Thoracic aorta (tissue), 2 donors: Measurements from ENCODE around the gene AMBP. TPM values are rescaled to one million over a fixed set of nuclear protein-coding genes. Genes with fewer than 3 reads are reported as not detected.

Experiments used
- ATAC-seq: fragments of 150-250 bp; one replicate; pipeline ENCODE4 v1.8.0; 2017; ENCODE audit warnings: low read depth; ENCODE audit not compliant: insufficient number of reproducible peaks, low FRiP score
- DNase-seq: peaks from one replicate; pipeline ENCODE4 v3.0.0-alpha.2; 2020; ENCODE audit warnings: low spot score
- H3K27ac ChIP-seq, 2 donors: fragments of 200-600 bp; sonication (generic); 1 replicate in 1 of 2; 2 replicates in 1 of 2; pipeline ENCODE4 v1.5.1; 2016; ENCODE audit warnings: mild to moderate bottlenecking in 2 of 2, moderate library complexity in 2 of 2
- H3K27me3 ChIP-seq: fragments of 200-600 bp; sonication (generic); replicated peaks from 2 replicates; pipeline ENCODE4 v1.6.0; 2016; ENCODE audit warnings: mild to moderate bottlenecking; ENCODE audit not compliant: insufficient read depth
- H3K36me3 ChIP-seq: fragments of 200-600 bp; sonication (generic); one replicate; pipeline ENCODE4 v1.5.1; 2016
- H3K4me1 ChIP-seq, 2 donors: fragments of 200-600 bp; sonication (generic); 1 replicate in 1 of 2; 2 replicates in 1 of 2; pipeline versions ENCODE4 v1.5.1 to v1.6.0; 2016; ENCODE audit warnings: low read depth in 2 of 2, mild to moderate bottlenecking in 1 of 2; ENCODE audit not compliant: control insufficient read depth in 1 of 2
- H3K4me3 ChIP-seq: fragments of 200-600 bp; sonication (generic); 2 replicates; pipeline ENCODE4 v1.5.1; 2016; ENCODE audit warnings: mild to moderate bottlenecking
- H3K9me3 ChIP-seq: fragments of 200-600 bp; sonication (generic); 2 replicates; pipeline ENCODE4 v1.5.1; 2016
- total RNA-seq, 2 donors: library from RNA; depleted of rRNA; stranded (reverse); fragments of >200 nt; gene quantifications; one replicate each; pipeline versions ENCODE4 v1.1.0 to v1.2.3, GENCODE V29; 2016
- TF ChIP-seq, protein P1 (sequence below): fragments of 200-600 bp; sonication (generic); IDR thresholded peaks from one replicate; pipeline ENCODE4 v1.5.1; 2019; ENCODE audit warnings: antibody characterized with exemption

Gene AMBP
- total RNA-seq, 2 donors from 2014 or later: not detected

DNA sequence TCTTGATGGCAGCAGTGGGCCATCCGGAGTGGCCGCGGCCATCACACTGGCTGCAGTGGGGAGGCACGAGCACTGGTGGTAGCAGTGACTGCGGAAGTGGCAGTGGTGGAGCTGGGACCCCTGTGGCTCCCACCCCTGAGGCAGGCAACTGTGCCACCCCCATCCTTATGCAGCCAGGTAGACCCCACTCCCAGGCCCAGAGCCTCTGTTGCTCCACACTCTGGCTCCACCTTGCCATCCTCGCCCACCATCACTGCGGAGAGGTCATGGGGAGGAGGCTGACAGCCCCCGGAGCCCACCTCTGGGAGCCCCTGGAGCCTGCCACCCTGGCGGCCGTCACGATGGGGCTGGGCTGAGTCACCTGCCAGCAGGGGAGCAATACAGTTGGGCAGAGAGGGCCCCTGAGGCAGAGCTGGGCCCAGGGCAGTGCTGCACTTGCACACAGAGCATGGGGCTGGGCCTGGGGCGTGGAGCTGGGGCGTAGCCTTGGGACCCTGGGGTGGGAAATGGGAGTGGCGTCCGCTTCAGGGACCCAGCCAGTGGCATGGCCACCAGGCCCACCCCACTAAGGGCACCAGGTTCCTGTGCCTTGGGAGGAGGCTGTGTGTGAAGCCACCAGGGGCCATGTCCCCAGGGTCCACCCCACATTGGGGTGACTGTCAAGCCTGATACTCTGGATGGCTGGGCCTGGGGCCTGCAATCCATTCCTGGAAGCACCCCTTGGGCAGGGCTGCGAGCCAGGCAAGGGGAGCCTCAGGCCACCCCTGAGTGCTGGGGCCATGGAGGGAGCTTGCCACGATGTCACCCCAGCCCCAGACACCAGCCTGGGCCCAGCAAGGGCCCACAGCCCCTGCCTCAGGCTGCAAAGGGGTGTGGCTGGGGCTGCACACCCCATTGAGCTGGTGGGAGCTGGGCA, 7.7 kb downstream of the AMBP start:
- DNase-seq: no peak
- Histone ChIP-seq H3K36me3 (no peaks in the 10 kb centered on the region), H3K4me1 (peaks cover 7 to 21% of the 10 kb centered on the region in 2 donors), H3K27me3 (no peaks in the 10 kb centered on the region), H3K27ac (no peak overlapping the region), H3K4me3 (no peak overlapping the region), H3K9me3 (no peaks in the 10 kb centered on the region)
- TF ChIP-seq, protein P1, sequence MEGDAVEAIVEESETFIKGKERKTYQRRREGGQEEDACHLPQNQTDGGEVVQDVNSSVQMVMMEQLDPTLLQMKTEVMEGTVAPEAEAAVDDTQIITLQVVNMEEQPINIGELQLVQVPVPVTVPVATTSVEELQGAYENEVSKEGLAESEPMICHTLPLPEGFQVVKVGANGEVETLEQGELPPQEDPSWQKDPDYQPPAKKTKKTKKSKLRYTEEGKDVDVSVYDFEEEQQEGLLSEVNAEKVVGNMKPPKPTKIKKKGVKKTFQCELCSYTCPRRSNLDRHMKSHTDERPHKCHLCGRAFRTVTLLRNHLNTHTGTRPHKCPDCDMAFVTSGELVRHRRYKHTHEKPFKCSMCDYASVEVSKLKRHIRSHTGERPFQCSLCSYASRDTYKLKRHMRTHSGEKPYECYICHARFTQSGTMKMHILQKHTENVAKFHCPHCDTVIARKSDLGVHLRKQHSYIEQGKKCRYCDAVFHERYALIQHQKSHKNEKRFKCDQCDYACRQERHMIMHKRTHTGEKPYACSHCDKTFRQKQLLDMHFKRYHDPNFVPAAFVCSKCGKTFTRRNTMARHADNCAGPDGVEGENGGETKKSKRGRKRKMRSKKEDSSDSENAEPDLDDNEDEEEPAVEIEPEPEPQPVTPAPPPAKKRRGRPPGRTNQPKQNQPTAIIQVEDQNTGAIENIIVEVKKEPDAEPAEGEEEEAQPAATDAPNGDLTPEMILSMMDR: no peak
- no peak for ATAC-seq

DNA sequence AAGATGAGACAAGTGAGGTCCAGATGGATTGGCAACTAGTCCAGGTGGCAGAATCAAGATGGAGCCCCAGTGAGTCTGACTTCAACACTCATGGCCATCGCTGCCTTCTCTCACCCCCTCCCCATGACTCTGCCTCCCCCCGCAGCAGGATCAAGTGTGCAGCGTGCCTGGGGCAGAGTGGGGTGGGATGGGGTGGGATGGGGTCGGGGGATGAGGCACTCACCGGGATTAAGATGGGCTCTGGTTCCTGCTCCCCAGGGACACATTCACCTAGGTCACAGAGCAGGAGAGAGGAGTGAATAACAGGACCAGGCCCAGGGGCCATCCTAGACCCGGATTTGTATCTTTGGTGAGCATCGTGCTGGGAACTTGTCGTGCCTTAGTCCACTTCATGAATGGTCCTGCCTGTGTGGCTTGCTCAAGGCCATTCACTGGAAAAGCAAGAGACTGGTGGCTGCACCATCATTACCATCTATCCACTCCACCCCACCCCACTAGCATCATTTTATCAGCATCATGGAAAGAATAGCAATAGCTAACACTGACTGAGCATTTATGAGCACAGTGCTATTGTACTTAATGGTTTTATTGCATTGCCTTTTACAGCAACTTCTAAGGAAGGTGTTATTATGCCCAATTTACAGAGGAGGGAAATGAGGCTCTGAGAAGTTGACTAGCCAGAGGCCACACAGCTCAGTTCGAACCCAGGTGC, 8.5 kb downstream of the AMBP start:
- DNase-seq (no peak), ATAC-seq (no peak)
- no peaks in the 10 kb centered on the region for H3K9me3 ChIP-seq
- H3K27ac ChIP-seq: no peak overlapping the region
- TF ChIP-seq, protein P1: no peak
- H3K27me3 ChIP-seq: no peaks in the 10 kb centered on the region
- no peaks in the 10 kb centered on the region for H3K36me3 ChIP-seq
- peaks cover 7 to 21% of the 10 kb centered on the region in 2 donors for H3K4me1 ChIP-seq
- H3K4me3 ChIP-seq: no peak overlapping the region

DNA sequence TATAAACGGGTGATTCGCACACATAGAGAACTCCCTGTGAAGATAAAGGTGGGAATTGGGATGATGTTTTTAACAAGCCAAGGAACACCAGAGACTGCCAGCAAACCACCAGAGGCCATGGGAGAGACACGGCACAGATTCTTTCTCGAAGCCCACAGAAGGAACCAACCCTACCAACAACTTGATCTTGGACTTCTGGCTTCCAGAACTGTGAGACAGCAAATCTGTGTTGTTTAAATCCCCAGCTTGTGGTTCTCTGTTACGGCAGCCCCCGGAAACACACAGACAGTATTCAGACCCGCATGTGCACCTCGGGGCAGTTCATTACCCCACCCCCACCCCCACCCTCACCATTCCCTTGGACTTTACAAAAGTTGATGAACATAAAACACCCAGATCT, 12.8 kb downstream of the AMBP start:
- ATAC-seq: no peak
- no peak overlapping the region for H3K27ac ChIP-seq
- no peaks in the 10 kb centered on the region for H3K9me3 ChIP-seq
- H3K4me1 ChIP-seq: peaks cover under 1 to 8% of the 10 kb centered on the region in 2 donors
- H3K36me3 ChIP-seq: no peaks in the 10 kb centered on the region
- DNase-seq: no peak
- TF ChIP-seq, protein P1: no peak
- H3K4me3 ChIP-seq: no peak overlapping the region
- H3K27me3 ChIP-seq: no peaks in the 10 kb centered on the region

DNA sequence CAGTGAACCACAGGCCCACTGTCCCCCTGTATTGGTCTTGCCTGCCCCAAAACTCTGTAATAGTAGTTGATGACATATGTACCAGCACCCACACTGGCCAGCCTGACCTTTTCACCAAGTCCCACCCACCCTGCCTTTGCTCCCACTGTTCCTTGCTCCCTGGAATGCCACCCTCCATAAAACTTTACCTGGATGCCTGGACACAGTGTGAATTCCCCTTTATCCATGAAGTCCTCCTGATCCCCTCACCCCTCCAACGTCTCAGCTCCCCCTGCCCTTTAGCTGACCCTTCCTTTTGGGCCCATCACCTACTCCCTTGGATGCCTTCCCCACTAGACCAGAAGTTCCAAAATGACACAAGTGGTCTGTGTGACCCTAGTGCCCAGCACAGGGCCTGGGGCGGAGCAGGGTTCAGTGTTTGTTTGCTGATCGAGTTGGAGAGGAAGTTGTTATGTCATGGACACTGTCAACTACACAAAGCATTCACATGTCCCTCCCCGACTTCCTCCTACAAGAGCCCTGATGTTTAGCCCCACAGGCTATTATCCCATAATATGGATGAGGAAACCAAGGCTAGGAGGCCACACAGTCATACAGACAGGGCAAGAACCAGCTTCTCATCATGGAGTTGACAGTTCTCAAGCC, 16.1 kb downstream of the AMBP start:
- ATAC-seq (no peak), DNase-seq (no peak)
- TF ChIP-seq, protein P1: no peak
- H3K4me1 ChIP-seq: peaks cover 13 to 27% of the 10 kb centered on the region in 2 donors
- no peaks in the 10 kb centered on the region for H3K36me3 ChIP-seq
- H3K27me3 ChIP-seq: no peaks in the 10 kb centered on the region
- no peak overlapping the region for H3K4me3 ChIP-seq
- H3K27ac ChIP-seq: no peak overlapping the region
- H3K9me3 ChIP-seq: no peaks in the 10 kb centered on the region

DNA sequence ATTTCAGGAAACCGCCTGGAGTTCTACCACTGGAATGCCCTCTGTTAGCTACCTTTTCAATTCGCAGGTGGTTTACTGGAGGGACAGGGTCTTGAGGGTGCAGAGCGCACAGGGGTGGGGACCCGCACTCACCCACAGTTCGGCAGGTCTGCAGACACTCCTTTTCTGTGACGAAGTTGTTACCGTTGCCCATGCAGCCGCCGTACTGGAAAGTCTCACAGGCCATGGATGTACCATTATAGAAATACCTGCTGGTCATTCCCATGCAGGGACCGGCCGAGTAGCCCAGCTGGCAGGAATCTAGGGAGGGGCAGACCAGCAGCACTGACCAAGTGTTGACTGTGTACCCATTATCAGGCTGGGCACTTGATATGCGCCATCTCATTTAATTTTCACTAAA, 16.8 kb downstream of the AMBP start:
- Histone ChIP-seq H3K36me3 (no peaks in the 10 kb centered on the region), H3K27ac (no peak overlapping the region), H3K4me1 (peaks cover 13 to 27% of the 10 kb centered on the region in 2 donors), H3K9me3 (no peaks in the 10 kb centered on the region), H3K27me3 (no peaks in the 10 kb centered on the region), H3K4me3 (no peak overlapping the region)
- ATAC-seq: no peak
- TF ChIP-seq, protein P1: no peak
- DNase-seq: no peak
